Gastroesophageal sphincter (tissue), 3 donors: ENCODE measurements around the gene ULK4.

Source experiments
- CTCF ChIP-seq, 4 experiments: fragments of 200-600 bp in 2 of 4; fragments of 450-650 bp in 2 of 4; sonication (generic) in 1 of 4; IDR thresholded peaks; one replicate each; pipeline ENCODE4 v1.5.1; 2017 to 2019; ENCODE audit warnings: antibody characterized with exemption in 4 of 4, mild to moderate bottlenecking in 2 of 4, moderate library complexity in 2 of 4
- POLR2AphosphoS5 ChIP-seq: sonication (generic); formaldehyde crosslinking; IDR thresholded peaks from one replicate; pipeline ENCODE4 v1.6.1; 2017; ENCODE audit warnings: antibody characterized with exemption

- no peak for TF ChIP-seq CTCF (IDR thresholded peaks at IDR 0.05)
- TF ChIP-seq POLR2AphosphoS5, result no peak
These were observed 112.9 kb downstream of the ULK4 start for GRCh38 chr3:41848753-41849574.
